Posterior cingulate gyrus (tissue), 11 donors: ENCODE measurements around the gene RIN1.

Source experiments
- DNase-seq, 10 donors: peaks; one replicate each; pipeline versions ENCODE4 v3.0.0 to v3.0.0-alpha.2; 2020 to 2021; ENCODE audit warnings: mixed read lengths in 3 of 10
- intact Hi-C: fragments of 100-400 bp; cut with DNase I; formaldehyde crosslinking; loops from one replicate; pipeline ENCODE4 v1.15.1; 2023

RIN1 gene

DNA sequence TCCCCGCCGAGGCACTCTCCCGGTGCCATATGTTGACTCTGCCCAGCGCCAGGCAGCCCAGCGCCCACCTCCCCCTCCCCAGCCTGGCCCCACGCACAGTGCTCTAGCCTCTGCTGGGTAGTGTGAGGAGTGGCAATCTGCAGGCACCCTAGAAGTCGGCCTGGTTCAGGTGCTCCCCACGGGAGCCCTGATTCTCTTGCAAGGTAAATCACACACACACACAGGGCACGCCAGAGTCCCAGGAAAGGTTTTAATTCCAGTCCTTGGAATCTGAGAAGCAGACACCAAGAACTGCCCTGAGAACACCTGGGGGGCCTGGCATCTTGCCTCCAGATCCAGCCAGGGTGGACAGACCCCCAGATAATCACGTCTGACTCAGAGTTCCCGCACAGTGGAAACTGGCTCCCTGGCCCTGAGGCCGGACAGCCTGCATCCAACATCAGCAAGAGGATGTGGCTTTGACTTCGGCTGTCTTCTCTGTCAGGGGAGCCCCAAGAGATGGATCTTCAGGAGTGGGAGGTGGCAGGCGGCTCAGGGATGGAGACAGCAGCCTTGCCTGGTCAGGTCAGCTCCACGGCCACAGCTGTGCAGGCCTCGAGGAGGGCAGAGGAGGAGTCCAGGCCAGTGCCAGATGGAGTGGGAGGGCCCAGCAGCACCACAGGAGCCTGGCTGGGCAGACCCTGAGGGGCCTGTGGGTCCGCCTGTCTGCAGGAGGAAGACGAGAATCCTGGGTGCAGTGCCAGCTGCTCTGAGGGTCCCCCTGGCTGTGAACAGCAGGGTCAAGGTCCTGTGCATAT, 1.1 kb upstream of the RIN1 start:
- intact Hi-C loops: no loop called here
- DNase-seq: peak in 3 of 10 donors; percentile 66 to 83 (median 82)

DNA sequence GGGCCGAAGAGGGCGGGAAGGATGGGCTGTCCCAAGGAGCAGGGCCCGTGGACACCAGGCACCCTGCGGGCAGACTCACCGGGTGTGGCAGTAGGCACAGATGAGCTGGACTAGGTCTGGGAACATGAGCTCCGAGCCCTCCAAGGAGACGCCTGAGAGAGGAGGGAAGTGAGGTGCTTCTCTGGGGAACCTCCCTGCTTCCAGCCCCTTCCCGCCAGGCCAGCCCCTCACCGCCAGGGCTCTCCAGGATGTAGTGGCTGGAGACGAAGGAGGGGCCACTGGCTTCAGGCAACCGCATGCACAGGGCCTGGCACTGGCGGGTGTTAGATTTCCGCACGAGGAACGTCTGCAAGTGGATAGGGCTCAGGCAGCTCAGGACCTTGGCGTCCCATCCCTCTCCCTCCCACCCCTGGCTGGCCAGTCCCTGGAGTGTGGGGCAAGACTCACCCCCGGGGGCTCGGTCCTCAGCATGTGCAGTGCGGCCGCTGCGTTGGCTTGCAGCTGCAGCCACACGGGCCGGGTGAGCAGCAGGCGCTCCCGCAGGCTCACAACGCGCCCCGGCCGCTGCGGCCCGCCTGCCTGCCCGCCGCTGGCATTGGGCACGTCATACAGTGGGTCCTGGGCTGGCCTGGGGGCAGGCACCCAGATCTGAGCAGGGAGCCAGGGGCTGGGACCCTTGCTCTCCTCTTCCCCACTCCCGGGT, 552 bp downstream of the RIN1 start:
- intact Hi-C loops: no loop called here
- DNase-seq: peak in 4 of 10 donors; percentile 27 to 89 (median 84)

DNA sequence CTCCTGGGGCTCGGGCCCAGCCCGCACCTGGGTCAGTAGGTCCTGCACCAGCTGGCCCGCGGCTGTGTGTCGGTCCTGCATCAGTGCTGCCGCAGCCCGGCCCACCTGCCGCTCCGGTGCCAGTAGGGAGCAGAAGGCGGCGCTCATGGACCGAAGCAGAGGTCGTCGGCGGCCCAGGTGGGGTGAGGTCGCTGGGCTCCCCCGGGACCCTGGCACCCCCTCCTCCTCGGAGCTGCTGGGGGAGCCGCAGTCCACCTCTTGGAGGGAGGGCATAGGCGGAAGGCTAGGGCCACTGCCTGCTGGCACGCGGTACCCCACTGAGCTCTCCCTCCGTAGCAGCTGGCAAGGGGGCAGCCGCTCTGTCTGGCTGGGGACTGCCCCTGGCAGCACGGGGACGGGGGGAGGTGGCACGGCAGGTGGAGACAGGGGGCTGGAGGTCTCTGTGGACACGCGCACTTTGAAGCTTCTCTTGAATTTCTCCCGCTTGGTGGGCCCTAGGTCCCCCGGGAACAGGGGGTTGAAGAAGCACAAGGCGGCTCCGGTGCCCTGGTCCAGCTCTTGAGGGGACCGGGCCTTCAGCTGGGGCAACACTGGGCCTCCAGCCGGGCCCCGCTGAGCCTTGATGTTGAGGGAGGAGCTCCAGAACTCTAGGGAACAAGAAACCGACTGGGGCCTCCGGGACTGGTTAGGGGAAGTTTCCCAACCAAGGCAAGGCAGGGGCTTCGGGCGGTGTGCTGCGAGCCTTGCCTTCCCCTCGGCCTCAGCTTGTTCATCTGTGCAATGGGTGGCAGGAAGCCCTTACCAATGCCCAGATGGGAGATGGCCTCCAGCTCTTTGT, 1.4 kb downstream of the RIN1 start:
- peak in 3 of 10 donors; percentile 53 to 82 (median 79) for DNase-seq
- intact Hi-C loops: no loop called here

DNA sequence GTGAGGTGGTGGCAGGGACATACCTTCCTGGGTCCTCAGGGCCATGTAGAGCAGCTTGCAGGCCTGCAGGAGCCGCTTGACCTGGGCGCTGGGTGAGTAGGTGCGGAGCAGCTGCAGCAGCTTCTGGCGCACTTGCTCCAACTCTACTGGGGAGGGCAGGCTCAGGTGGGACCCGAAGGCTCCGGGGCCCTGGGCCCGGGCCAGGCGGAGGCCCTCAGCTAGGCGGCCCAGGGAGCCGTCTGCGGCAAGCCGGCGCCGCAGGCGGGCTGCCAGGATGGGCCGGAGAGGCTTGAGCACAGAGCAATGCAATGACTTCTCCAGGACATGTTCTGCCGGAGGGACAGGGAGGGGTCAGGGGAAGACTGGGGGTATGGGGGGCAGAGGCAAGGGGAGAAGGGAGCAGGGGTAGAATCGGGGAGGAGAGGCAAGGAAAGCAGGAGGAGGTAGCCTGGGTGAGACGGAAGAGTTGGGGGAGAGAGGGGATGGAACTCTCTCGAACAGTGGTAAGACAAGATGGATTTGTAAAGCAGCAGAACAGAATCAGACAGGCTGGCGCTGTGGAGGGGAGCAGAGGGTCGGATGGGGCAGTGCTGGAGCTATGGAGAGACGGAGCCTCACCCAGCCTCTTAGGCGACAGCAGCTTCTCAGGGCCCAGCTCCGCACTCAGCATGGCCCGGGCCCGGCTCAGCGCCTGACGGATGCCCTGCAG, 2.2 kb downstream of the RIN1 start:
- DNase-seq: peak in 3 of 10 donors; percentile 62 to 77 (median 75)
- intact Hi-C loops: no loop called here

DNA sequence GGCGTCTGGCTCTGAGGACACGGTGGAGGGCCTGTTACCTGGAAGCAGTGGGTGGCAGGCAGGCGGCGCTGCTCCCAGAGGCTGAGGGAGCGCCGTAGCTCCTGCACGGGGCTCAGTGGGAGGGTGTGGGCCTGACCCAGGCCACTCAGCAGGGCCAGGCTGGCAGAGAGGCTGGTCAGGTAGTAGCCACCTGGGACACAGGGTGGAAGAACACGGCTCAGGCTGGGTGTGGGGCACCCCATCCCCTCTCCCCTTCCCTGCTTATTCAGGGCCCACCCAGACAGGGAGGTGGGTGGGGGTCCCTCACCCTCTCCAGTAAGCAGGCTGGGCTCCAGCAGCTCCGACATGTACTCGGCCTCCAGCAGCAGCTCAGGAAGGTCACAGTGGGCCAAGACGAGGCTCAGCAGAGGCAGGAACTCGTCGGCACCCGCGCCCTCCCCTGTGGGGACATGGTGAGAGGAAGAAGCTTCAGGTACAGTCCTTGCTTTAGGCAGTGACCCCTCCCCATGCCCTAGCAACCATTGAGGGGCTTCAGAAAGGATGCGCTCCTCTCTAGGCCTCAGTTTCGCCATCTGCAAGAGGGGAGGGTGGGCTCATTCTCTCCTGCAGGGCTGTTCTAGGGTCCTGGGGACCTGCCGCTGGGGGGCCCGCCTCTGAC, 2.9 kb downstream of the RIN1 start:
- DNase-seq: peak in 3 of 10 donors; percentile 40 to 78 (median 55)
- intact Hi-C loops: no loop called here

DNA sequence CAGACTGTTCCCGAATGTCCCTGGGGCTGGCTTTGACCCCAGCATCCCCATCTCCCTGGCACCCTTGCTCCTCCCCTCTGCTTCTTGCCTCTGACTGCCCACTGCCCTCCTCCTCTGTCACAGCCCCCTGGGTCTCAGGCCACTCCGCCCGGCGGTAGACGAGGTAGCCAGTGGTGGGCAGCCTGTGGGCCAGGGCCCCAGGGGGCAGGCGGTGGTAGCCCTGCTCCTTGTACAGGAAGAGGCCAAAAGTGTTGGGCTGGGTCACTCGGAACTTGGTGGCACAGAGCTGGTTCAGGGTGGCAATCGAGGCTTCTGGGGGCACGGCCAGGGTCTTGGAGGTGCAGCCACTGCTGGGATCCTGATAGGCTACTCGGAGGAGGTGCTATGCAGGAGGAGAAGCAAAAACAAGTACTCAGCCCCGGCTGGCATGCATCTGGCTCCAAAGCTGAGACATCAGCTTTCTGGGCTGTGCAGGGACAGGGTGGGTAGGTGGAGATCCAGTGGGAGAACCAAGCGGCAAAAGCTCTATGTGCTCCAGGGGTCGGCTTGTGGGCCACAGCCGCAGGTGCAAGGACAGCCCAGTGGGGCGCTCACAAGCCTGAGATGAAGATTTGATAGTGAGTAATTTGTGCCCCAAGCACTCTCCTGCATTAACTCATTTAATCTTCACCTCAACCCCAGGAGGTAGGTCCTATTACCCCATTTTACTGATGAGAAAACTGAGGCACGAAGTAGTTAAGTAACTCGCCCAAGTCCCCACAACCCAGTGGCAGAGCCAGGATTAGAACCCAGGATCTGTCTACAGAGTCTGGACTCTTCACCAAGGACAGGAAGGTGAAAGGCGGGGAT, 3.6 kb downstream of the RIN1 start:
- DNase-seq: peak in 3 of 10 donors; percentile 53 to 81 (median 75)
- intact Hi-C loops: no loop called here

DNA sequence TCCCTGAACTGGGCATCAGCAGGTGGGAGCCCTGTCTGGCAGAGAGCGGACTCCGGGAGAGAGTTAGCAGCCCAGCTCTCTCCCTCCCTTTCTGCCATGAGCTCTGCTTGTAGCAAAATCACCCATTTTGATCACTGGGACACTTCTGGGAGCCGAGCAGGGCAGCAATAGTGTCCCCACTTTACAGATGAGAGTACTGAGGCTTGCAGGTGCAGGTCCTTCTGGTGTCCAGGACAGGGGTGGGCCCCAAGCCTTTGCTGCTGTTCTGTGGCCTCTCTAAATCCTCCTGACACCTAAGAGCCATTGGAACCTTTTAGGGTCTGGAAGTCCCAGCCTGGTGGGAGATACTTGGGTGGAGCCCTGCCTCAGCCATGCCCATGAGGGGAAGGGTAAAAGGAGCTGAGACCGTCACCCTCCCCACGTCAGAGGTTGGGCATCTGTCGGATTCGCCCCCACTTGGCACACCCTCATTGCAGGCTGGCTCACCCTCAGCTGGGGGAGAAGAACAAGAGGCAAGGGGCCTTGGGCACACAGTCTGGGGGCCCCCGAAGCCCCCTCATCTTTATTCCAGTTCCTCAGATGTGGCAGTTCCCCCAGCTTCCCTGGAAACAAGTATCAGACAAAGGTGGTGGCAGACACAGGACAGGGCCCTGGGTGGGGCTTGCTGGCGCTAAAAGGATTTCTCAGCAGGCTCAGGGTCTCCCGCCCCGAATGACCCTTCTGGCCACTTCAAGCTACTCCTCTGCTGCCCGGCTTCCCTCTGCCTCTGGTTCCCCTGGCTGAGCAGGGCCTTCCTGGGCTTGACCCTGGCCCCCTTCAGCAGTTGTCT, 4.5 kb downstream of the RIN1 start:
- intact Hi-C loops: no loop called here
- peak in 3 of 10 donors; percentile 36 to 55 (median 54) for DNase-seq

DNA sequence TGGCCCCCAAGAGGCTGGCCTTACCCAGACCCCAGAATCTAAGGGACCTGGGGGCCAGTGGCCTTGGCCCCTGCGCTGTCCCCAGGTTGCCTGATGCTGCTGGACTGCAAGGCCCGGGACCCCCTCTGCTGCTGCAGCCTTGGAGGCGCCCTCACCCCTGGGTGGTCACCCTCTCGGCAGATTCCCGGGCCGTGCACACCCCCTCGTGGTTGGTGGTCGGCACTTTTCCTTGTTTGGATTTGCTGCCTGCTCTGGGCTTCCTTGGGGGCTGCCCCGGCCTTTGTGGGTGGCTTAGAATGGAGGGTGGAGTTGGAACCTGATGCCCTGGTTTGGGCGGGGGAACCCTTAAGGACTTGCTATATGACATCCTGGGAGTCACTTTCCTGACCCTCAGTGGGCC, 5.3 kb downstream of the RIN1 start:
- intact Hi-C loops: no loop called here
- DNase-seq: peak in 3 of 10 donors; percentile 60 to 74 (median 69)

DNA sequence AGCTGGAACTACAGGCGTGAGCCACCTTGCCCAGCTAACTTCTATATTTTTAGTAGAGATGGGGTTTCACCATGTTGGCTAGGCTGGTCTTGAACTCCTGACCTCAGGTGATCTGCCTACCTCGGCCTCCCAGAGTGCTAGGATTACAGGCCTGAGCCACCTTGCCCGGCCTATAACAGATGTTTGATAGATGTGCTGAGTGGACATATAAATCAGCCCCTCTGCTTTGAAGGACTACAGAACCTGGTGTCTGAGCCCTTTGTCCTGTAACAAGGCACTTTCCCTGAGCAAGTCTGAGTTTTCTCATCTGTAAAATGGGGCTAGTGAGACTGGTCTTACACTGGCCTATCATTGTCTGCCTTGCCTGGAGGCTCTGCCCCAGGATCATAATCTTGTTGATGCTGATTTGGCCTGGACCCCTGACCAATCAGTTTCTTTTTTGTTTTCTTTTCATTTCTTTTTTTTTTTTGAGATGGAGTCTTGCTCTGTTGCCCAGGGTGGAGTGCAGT, 7.0 kb downstream of the RIN1 start:
- intact Hi-C loops: loop anchor here (5.0 kb wide), 1 partner anchor 37 kb away; the partner anchor contains the start of gene TMEM151A
- peak in 1 of 10 donors; percentile 0 for DNase-seq

DNA sequence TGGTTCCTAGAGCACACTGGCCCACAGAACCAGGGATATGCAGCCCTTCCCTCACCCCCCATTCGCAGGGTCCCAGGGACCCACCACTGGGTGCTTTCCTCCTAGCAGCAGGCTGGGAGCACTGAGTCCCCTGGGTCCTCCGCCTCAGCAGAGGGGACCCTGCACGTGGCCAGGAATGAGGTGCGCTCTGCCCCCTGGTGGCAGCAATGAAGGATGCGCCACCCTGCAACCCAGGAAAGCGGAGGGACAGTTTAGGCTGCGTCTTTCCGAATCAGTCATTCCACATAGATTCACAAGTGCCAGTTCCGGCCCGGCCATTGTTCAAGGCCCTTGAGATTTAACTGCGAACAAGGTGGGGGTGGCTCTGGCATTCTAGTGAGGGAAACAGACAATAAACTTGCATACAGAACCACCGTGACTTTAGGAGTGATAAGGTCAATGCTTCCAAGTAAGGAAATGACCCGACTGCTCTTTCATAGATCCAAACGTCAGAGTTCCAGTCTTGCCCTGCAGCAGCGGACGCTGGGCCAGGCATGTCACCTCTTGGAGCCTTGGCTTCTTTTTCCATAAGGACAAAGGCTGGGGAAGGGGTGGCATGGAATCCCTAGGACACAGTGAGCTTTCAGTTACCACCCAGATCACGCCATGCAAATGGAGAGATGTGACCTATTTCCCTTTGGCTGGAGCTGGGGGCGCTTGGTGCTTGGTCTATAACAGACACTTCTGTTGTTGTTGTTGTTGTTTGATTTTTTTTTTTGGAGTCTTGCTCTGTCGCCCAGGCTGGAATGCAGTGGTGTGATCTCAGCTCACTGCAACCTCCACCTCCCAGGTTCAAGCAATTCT, 7.7 kb downstream of the RIN1 start:
- peak; percentile 64 to 97 (median 80) for DNase-seq
- intact Hi-C loops: loop anchor here (1.0 to 5.0 kb wide), 2 partner anchors 17 to 36 kb away; partner anchors contain the start of gene TMEM151A

DNA sequence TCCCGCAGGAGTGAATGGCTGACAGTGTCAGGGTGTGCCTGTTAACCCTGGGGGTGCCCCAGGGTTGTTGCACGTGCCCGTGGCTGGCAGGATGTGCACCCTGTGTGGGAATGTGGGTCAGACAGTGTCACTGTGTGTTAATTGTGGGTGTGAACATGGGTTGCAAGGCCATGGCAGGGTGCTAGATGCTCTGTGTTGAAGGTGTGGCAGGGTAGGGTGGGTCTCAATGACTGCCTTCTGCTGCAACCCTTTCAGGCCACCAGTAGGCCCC, 8.3 kb downstream of the RIN1 start:
- DNase-seq: peak in 2 of 10 donors; percentile 34 to 65

DNA sequence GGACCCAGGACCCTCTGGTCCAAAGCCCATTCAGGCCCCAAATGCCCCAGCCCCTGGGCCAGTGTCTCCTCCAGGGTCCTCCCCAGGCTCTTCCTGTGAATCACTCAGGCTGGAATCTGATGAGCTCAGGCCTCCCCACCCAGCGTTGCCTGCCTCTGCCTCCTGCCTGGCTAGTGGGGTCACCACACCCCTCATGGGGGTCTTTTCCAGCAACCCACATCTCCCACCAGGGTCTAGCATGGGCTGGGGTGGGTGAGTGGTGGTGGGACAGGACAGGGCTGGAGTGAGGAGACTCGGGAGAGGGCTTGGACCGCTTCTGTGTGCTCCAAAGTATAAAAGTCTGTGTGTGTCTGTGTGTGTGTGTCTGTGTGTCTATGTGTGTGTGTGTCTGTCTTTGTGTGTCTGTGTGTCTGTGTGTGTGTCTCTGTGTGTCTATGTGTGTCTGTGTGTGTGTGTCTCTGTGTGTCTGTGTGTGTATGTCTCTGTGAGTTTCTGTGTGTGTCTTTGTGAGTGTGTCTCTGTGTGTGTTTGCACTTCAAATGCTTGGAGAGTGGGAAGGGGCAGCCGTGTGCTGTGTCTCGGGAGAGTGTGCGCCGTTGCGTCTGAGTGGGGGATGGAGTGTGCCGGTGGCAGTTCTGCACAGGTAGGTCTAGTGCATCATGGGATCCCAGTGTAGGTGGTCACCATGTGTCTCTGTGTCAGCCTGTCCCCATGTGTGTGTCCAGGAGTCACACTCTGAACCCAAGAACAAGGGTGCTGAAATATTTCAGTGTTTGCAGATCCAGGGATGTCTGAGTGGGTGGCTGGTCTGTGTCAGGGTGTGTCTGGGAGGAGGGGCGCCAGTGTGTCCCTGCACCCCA, 8.8 kb downstream of the RIN1 start:
- intact Hi-C loops: loop anchor here (1.0 to 5.0 kb wide), 2 partner anchors 16 to 35 kb away; partner anchors contain the start of gene TMEM151A
- DNase-seq: peak in 1 of 10 donors; percentile 29

More for the DNA sequence above, 8.3 kb downstream of the RIN1 start:
- intact Hi-C loops: loop anchor here (1.0 to 5.0 kb wide), 2 partner anchors 17 to 36 kb away; partner anchors contain the start of gene TMEM151A

DNA sequence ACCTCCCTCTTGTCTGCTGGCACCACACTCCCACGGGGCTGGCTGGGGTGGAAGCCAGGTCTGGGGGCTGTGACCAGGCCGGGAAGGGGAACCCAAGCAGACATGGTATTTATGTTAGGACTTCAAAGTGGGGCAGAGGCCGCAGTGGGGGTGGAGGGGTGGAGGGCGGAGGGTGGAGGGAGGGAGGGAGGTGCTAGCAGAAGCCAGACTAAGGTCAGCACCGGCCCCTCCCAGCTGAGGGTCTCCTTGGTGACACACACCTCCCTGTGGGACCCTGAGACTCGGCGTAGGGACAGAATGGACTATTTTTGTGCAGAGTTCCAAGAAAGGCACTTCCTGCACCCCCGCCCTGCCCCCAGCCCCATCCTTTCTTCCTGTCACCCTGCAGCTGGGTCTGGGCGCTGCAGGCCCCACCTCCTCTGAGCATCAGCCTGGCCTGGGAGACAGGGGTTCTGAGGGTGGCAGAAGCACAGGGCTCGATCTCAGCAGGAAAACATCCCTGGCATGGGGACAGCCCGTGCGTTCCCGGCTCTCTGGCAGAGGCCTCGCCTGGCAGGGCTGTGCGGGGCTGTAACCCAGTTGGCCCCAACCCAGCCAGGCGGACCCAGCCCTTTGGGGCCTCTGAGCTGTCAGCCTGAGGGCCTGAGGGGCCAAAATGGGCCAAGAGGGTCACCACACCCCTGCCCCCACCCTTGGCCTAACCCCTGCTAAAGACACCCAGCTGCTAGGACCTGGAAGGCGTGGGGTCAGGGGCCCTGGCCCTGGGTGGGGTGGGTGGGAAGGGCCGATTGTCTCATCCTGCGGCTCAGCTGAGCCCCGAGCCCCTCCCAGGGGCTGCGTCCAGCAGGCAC, 9.7 kb downstream of the RIN1 start:
- DNase-seq: peak in 2 of 10 donors; percentile 57 to 79
- intact Hi-C loops: loop anchor here (5.0 kb wide), 1 partner anchor 34 kb away; the partner anchor contains the start of gene TMEM151A

DNA sequence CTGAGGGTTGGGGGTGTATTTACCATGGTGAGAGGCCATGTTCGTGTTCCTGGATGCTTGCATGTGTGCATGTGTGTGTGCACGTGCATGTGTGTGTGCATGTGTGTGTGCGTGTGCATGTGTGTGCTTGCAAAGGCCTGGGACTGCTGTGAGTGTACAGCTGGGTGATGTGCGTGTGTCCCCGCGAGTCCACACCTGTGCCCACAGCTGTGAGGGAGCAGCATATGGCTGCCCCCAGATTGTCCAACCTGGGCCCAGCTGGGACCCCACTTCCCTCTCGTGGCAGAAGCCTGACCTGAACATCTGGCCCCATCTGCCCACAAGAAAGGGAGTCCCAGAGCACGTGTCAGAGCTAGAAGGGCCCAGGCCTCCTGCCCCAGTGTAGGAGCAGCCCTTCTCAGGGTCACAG, 11.0 kb downstream of the RIN1 start:
- DNase-seq: peak in 1 of 10 donors; percentile 41
- intact Hi-C loops: loop anchor here (5.0 kb wide), 1 partner anchor 33 kb away; the partner anchor contains the start of gene TMEM151A
